CD4-positive, alpha-beta T cell treated with Interferon alpha-2 for 1 hour (primary cell): ENCODE results near the gene GPR75.

Source experiments
- DNase-seq, 2 donors: peaks; one replicate each; pipeline ENCODE4 v3.0.0-alpha.2; 2020 to 2022

Gene GPR75

DNA sequence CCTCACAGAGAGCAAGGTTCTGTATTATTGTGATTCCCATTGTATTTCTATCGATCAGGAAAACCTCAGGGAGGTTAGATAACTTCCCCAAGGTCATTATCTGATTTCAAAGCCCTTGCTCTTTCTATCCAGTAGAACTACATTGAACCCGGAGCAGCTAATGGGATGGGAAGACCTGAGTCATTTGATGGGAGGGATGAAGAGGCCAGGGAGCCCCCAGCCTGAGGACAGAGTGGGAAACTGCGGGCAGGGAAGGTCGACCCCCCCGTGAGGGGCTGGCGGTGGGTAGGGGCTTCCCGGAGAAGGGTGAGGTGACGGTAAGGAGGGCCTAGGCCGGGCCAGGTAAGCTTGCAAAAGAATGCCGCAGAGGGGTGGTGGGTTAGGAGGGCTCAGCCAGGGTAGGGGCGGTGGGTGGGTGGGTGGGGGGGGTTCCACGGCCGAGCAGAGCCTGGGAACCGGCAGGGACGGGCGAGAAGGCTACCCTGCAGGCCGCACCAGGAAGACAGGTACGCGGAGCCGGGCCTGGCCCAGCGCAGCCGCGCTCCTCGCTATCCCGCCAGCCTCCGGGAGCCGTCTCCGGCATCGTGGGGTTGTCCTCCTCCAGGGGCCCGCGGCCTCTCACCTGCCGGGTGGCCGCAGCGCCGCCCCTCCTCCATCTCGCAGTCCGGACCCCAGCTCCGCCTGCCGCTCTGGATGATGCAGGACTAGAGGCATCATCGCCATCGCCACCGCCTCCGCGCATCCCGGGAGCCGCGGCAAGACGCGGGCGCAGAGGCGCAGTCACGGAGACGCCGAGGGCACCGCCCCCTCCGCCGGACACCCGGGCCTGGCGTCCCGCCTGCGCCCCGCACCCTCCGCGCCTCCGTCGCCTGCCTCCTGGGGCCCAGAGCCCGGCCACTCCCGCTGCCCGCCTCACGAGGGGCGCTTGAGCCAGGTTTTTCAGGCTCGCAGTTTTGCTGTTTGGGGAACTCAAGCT, at the start of gene GPR75:
Gene GPR75, minus strand, starts transcription at position 762 of the 976 bp plus-strand sequence. CDS start 5,211 bp downstream, outside the sequence.
- DNase-seq: no peak

DNA sequence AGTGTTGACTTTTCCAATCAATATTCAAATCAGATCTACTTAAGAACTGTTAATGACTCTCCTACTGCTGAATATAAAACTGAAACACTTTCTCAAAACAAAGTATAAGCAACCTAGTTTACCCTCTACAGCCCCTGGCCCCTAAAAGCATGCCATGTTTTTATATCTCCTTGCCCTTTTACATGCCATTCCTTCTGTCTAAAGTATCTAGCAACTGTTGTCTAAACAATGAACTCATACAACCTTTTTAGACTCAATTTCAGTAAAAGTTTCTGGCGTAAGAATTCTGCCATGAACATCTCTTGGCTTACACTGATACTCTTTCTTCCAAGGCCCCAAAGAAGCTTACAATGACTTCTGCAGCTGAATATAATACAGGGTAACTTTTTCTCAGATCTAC, 47.8 kb upstream of the GPR75 start:
- no peak for DNase-seq

DNA sequence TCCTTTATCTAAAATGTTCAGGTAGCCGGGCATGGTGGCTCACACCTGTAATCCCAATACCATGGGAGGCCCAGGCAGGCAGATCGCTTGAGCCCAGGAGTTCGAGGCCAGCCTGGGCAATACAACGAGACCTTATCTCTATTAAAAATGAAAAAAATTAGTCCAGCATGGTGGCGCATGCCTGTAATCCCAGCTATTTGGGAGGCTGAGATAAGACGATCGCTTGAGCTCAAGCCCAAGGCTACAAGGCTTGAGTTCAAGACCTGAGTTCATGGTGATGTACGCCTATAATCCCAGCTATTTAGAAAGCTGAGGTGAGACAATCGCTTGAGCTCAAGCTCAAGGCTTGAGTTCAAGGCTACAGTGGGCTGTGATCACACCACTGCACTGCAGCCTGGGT, 45.6 kb upstream of the GPR75 start:
- DNase-seq: no peak

DNA sequence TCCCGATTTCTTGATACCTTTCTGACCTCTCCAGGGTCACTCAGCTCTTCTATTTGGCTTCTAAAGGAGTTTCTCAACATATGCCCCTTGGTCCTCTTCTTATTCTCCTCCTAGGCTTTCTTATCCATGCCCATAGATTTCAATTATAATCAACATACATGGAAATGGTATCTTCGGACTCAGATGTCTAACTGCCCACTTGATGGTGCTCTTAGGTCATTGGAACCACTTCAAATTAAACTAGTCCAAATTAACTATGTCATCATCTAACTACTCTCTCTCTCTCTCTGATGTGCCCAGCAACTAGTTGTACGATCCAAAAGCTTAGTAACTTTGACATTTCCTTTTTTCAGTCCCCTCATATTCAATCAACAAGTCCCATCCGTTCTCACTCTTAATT, 43.2 kb upstream of the GPR75 start:
- DNase-seq: no peak

DNA sequence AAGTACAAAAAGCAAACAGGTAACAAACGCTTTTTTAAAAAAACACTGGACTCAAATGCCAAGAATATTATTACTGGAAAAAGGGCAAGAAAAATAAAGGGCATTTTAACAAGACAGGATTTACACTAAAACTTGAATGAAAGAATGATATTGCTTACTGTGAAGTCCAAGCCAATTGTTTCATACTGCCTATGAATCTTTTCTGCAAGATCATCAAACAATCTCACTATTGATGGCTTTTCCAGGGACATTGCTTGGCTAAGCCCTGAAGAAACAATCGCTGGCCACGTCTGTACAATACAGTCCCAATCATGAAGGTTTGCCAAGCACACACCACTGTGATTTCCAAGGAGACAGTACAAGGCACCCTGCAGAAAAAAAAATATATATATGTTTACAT, 41.4 kb upstream of the GPR75 start:
- DNase-seq: no peak

DNA sequence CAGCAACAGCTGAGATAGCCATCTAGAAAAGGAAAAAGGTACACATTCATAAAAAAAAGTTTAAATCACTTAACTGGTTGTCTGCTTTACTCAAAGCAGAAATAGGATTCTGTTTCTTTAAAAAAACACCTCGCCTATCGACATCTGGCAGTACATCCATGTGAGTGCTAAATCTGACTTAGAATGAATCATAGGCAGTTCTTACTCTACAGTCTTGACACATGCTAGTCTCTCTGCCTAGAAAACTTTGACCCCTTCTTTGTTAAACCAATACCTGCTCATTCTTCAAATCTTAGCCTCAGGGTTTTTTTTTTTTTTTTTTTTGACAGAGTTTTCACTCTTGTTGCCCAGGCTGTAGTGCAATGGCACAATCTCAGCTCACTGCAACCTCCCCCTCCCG, 37.1 kb upstream of the GPR75 start:
- no peak for DNase-seq

DNA sequence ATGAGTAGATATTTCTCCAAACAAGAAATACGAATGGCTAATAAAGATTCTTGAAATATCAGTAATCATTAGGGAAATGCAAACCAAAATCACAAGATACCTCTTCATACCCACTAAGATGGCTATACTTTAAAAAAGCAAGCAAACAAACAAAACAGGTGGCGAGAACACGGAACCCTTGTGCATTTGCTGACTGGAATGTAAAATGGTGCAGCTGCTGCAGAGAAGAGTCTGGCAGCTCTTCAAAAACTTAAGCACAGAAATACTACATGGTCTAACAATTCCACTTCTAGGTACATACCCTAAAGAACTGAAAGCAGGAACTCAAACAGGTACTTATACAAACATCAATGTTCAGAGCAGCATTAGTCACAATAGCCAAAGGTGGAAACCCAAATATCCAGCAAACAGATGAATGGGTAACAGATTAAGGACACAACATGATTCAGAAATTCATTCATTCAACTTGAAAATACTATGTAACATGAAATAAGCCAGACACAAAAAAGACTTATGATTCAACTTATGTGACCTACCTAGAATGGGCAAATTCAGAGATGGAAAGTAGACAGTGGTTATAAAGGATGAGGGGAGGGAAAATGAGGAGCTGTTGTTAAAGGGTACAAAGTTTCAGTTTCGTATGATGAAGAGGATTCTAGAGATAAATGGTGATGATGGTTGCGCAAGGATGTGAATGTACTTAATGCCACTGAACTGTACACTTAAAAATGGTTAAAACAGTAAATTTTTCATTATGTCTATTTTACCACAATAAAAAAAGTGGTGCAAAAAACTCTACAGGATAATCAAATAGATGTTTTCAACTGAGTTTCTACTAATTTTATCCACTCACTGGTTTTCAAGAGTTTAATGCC, 26.9 kb upstream of the GPR75 start:
- DNase-seq: no peak

DNA sequence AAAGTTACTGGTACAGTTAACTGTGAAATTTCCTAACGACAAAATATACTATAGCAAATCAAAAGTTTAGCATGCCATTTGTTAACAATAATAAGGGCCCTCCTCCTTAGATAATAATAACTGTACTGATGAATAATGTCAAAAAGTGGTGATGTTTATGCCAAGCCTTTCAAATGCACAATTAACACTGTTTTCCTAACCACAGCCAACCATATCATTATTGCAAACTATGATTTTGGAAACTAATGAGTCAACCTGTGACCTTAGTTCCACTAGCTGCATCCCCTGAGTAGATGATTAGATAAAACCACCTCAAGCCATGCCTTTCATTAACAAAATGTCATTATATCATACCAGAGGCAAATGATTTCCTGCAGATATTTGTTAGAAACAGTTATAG, 25.1 kb upstream of the GPR75 start:
- no peak for DNase-seq

DNA sequence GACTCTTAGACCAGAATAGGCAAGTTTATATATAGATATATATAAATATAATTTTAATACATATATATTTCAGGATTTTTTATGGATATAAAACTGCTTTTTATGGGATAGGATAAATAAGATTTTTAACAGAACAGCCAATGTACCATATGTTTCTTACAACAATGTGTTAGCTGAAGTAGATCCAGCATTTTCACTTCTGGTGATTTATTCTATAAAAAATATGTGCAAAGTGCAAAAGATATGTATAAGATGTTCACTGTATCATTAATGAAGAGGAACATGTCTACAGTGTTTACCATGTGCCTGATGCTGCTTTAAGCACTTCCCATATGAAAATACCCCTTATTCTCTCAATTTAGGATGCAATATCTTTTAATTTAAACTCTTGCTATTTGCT, 22.2 kb upstream of the GPR75 start:
- no peak for DNase-seq

DNA sequence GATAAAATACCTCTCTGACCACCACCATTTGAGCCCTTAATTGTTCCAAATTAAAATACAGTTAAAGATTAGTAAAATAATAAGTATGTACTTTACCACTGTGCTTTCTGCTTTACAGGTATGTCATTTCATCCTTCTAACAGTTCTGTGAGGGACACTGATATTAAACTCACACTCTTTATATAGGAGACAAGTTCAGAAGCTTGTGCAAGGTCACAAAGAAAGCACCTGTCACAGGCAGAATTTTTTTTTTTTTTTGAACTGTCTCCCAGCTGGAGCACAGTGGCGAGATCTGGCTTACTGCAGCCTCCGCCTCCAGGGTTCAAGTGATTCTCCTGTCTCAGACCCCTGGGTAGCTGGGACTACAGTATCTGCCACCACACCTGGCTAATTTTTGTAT, 21.6 kb upstream of the GPR75 start:
- DNase-seq: no peak

DNA sequence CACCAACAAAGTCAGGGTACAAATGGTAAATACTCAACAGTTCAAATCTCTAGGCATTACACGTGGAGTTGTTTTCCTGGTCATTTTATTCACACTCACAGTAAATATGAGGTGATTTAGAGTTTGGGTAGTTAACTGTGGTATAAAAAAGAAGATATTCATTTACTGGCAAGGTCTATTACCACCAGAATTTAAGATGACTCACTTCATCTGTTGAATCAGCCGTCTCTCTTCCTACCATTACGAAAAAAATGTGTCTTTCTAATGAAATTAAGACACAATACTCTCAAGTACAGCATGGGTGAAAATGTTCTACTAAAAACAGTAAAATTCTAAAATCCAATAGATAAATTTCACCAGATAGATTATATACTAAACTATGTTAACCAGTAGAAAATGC, 21.0 kb upstream of the GPR75 start:
- DNase-seq: no peak

DNA sequence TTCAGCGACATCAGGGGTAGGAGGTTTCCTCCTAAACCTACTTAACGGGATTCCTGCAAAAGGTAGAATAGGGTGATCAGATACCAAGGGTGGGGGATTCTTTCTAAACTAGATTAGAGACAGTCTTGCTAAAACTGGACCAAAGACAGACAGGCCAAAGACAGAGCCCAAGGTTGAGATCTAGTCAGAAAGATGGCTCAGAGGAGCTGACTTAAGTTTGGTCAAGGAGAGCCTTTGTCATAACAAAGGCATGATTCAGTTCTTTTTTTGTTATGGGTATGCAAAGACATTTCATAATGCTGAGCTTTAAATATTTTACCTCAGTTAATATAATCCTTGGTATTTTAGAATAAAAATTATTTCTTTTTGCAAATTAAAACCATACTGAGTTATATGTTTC, 17.8 kb upstream of the GPR75 start:
- DNase-seq: no peak

DNA sequence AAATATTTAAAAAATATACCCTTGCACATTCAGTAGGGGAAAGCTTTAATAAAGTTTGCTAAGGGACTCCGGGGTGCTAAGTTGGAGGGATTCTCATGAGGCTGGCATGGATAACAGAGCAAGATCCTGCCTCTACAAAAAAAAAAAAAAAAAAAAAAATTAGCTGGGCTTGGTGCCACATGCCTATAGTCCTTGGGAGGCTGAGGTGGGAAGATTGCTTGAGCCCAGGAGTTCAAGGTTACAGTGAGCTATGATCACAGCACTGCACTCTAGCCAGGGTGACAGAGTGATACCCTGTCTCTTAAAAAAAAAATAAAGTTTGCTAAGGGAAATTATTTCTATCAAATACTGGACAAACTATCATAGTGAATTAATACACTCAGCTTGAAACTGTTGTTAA, 17.3 kb upstream of the GPR75 start:
- no peak for DNase-seq

DNA sequence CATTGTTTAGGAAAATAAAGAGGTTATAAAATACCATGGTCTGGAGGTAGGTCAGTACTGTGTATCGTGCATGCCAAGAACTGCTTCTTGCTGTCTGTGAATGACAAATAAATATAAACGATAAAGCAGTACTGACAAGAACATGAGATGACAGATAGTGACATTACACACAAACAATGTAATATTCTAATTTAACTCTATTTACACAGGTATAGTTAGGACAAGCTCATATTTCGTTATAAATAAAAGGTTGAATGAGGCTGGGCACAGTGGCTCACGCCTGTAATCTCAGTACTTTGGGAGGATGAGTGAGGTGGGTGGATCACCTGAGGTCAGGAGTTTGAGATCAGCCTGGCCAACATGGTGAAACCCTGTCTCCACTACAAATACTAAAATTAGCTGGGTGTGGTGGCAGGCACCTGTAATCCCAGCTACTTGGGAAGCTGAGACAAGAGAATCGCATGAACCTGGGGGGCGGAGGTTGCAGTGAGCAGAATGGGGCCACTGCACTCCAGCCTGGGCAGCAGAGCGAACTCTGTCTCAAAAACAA, 14.7 kb upstream of the GPR75 start:
- DNase-seq: no peak

DNA sequence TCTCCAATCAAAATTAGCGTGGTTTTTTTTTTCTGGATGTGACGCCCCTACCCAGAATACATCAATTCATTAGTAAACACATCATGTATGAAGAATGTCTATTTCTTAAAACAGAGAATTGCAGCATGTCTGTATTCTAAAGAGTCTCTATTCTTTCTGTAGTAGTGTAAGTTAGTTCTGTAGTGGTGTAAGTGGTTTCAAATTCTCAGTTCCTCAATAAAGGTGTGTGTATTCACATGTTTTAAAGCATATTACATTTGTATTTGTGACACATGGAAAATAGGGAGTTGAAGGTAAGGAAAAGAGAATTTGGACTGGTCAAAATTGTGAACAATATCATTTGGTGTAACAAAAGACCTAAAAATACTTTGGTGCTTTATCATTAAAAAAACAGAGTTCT, 8.0 kb upstream of the GPR75 start:
- no peak for DNase-seq

DNA sequence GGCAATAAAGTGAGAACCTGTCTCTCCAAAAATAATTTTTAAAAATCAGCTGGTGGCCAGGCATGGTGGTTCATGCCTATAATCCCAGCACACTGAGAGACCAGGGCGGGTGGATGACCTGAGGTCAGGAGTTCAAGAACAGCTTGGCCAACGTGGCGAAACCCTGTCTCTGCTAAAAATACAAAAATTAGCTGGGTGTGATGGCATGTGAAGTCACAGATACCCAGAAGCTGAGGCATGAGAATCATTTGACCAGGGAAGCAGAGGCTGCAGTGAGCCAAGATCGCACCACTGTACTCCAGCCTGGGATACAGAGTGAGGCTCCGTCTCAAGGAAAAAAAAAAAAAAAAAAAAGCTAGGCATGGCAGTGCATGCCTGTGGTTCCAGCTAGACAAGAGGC, 7.4 kb upstream of the GPR75 start:
- DNase-seq: no peak

DNA sequence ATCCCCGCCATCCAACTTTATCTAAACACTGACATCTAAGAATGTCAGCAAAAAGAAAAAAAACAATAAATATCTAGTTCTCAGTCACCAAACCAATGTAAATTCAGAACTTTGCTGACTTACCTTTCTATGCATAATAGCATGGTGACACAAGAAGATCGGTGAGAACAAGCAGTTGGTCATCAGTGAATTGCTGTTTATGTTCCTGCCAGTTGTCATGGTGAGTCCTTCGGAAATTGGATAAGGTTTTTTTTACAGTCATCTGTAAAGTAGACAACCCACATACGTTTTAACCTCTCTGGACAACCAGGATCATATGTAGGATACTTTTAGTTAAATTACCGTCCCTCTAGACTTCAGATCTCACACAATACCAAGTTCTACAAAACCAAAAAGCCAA, 6.2 kb upstream of the GPR75 start:
- no peak for DNase-seq

DNA sequence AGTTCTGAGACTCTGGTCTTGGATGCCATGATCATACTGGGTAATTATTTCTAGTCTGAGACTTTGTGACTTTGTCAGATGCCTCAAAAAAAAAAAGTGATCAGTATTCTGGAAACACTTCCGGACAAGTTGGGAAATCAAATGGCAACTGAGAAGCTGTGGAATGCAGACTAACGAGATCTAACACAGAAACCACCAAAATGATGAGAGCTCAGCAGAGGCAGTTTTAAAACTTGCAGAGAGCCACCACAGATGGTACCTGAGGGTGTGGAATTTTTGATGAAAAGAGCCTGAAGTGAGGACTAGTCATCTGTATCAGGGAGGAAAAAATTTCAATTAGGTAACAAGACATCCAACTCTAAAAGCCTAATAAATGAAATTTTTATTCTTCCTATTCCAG, 5.5 kb upstream of the GPR75 start:
- DNase-seq: no peak

DNA sequence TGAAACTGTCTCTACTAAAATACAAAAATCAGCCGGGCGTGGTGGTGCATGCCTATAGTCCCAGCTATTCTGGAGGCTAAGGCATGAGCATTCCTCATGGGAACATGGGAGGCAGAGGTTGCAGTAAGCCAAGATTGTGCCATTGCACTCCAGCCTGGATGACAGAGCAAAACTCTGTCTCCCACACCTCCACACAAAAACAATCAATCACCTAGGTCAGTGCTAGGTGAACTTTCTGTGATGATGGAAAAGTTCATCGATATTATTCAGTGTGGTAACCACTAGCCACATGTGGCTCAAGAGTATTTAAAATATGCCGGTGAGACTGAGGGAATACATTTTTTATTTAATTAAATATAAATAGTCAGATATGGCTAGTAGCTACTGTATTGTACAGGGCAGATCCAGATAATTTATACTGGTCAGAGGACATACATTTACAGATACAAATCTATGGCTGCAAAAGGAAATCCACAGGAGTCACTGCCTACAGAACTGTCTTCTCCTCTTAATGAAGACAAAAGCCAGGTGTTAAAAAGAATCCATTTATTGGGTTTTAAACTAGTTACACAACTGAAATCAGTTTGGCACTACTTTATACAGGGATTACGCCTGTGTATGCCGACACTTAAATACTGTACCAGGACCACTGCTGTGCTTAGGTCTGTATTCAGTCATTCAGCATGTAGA, 3.9 kb upstream of the GPR75 start:
- DNase-seq: no peak

DNA sequence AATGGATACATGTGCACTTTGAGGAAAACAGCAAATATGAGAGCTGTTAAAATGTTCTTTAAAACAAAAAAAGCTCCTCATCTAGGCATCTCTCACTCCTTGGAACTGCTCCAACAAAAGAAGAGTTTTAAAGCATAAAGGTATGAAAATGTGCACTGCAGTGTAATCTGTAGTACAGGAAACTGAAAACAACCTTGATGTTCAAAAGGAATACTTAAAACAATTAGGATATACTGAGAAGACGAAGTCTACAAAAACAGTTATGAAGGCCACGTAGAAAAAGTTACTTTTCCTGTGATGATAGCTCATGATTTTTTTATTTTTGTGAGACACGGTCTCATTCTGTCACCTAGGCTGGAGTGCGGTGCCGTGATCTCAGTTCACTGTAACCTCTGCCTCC, 2.1 kb upstream of the GPR75 start:
- no peak for DNase-seq

DNA sequence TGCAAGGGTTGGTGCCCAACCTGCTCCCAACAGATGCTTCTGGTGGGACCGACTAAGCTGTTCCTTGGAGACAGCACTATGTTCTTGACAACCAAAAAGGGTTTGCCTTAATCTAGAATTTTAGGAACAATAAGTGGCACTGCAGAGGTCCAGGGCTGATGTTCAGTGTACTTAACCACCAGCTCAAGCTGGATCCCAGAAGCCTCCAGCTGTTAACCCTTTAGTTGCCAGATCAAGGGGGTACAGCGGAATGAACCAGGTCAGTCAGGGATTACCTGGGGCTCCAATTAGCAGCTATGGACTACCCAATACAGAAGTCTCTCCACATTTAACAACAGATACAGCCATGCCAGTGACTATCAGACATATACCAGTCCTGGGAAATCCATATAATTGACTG, 3.5 kb downstream of the GPR75 start:
- no peak for DNase-seq

DNA sequence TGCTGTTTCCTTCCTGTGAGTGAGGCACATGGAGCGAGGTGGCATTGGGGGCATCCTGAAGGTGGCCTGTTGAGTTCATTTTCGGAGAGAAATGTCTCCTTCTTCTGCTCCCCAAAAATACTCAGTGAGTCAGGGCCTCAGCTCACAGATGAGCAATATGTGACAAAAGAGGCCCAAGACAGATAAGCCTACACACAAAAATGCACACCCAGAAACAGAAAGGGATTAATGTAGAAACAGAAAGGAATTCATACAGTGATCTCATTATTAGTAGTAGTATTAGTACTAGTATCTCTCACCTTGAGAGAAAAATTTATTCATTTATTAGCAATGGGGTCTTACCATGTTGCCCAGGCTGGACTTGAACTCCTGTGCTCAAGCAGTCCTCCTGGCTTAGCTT, 5.1 kb downstream of the GPR75 start:
- no peak for DNase-seq

DNA sequence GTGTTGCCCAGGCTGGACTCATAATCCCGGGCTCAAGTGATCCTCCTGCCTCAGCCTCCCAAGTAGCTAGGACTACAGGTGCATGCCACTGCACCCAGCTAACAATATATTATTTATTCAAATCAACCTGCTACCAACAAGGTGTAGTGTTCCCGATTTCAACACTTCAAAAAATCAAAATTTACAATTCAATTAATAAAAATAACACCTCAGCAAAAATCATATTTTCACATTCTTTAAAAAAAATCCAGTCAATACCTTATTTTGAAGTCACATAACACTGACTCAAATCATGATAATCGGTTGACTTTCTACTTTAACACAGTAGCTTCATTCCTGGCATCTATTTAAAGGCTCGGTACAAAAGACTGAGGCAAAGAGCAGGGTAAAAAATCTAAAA, 7.2 kb downstream of the GPR75 start:
- no peak for DNase-seq
